H9 (cell line): ENCODE data around the gene RNU2-63P. TPM values are rescaled to one million over a fixed set of nuclear protein-coding genes. Genes with fewer than 3 reads are reported as not detected.

Source experiments
- DNase-seq: peaks from one replicate; pipeline ENCODE4 v3.0.0-alpha.2; 2017
- H2AFZ ChIP-seq: one replicate; pipeline ENCODE4 v1.6.1; 2013; ENCODE audit warnings: mild to moderate bottlenecking, low read length, control low read depth, moderate library complexity
- H2AK5ac ChIP-seq: 2 replicates; pipeline ENCODE4 v1.6.1; 2013; ENCODE audit warnings: low read length, control low read depth, mixed read lengths; ENCODE audit not compliant: insufficient read length
- H2BK120ac ChIP-seq: one replicate; pipeline ENCODE4 v1.6.1; 2013; ENCODE audit warnings: low read depth, mild to moderate bottlenecking, low read length, control low read depth, inconsistent platforms; ENCODE audit not compliant: poor library complexity, severe bottlenecking
- H2BK12ac ChIP-seq: 2 replicates; pipeline ENCODE4 v1.6.1; 2013; ENCODE audit warnings: low read length, control low read depth, mixed read lengths, low read depth; ENCODE audit not compliant: insufficient read length
- H2BK15ac ChIP-seq: 2 replicates; pipeline ENCODE4 v1.6.1; 2013; ENCODE audit warnings: low read depth, low read length, control low read depth
- H2BK20ac ChIP-seq: one replicate; pipeline ENCODE4 v1.6.1; 2013; ENCODE audit warnings: low read depth, mild to moderate bottlenecking, low read length, control low read depth, inconsistent platforms; ENCODE audit not compliant: poor library complexity, severe bottlenecking
- H2BK5ac ChIP-seq: 2 replicates; pipeline ENCODE4 v1.6.1; 2013; ENCODE audit warnings: low read length, control low read depth, mixed read lengths; ENCODE audit not compliant: insufficient read length
- H3K14ac ChIP-seq: 2 replicates; pipeline ENCODE4 v1.6.1; 2013; ENCODE audit warnings: low read length, control low read depth; ENCODE audit not compliant: insufficient read depth
- H3K18ac ChIP-seq: 2 replicates; pipeline ENCODE4 v1.6.1; 2013; ENCODE audit warnings: low read depth, mild to moderate bottlenecking, mixed read lengths, low read length, control low read depth; ENCODE audit not compliant: insufficient read length
- H3K23ac ChIP-seq: 2 replicates; pipeline ENCODE4 v1.6.1; 2013; ENCODE audit warnings: low read length, control low read depth, mixed read lengths, low read depth; ENCODE audit not compliant: insufficient read length
- H3K23me2 ChIP-seq: 2 replicates; pipeline ENCODE4 v1.6.1; 2013; ENCODE audit warnings: low read depth, mild to moderate bottlenecking, mixed read lengths, low read length, control low read depth; ENCODE audit not compliant: insufficient read length, poor library complexity, severe bottlenecking
- H3K27ac ChIP-seq: 2 replicates; pipeline ENCODE4 v1.5.1; 2013; ENCODE audit warnings: low read length, control low read depth, mixed read lengths, low read depth; ENCODE audit not compliant: insufficient read length
- H3K27me3 ChIP-seq: 2 replicates; pipeline ENCODE4 v1.6.1; 2013; ENCODE audit warnings: low read length, control low read depth, inconsistent platforms; ENCODE audit not compliant: insufficient read depth
- H3K4ac ChIP-seq: 2 replicates; pipeline ENCODE4 v1.6.1; 2013; ENCODE audit warnings: low read depth, mild to moderate bottlenecking, control low read depth, inconsistent platforms, low read length, moderate library complexity
- H3K4me1 ChIP-seq: 2 replicates; pipeline ENCODE4 v1.6.1; 2013; ENCODE audit warnings: low read length, control low read depth, inconsistent platforms; ENCODE audit not compliant: insufficient read depth
- H3K4me2 ChIP-seq: 2 replicates; pipeline ENCODE4 v1.6.1; 2013; ENCODE audit warnings: low read length, control low read depth, mixed read lengths; ENCODE audit not compliant: insufficient read length, insufficient read depth
- H3K56ac ChIP-seq: 2 replicates; pipeline ENCODE4 v1.6.1; 2013; ENCODE audit warnings: low read depth, mild to moderate bottlenecking, mixed read lengths, low read length, control low read depth; ENCODE audit not compliant: insufficient read length
- H3K79me1 ChIP-seq: 2 replicates; pipeline ENCODE4 v1.6.1; 2013; ENCODE audit warnings: low read depth, mild to moderate bottlenecking, moderate library complexity, low read length, control low read depth, inconsistent platforms; ENCODE audit not compliant: insufficient read depth, poor library complexity, severe bottlenecking
- H3K79me2 ChIP-seq: 2 replicates; pipeline ENCODE4 v1.6.1; 2013; ENCODE audit warnings: low read length, control low read depth, inconsistent platforms; ENCODE audit not compliant: insufficient read depth
- H3K9ac ChIP-seq: 2 replicates; pipeline ENCODE4 v1.6.1; 2013; ENCODE audit warnings: low read length, control low read depth, mixed read lengths; ENCODE audit not compliant: insufficient read length; ENCODE audit errors: extremely low read depth
- H3K9me3 ChIP-seq: one replicate; pipeline ENCODE4 v1.6.1; 2013; ENCODE audit warnings: low read depth, low read length, inconsistent platforms; ENCODE audit not compliant: control insufficient read depth
- H3T11ph ChIP-seq: one replicate; pipeline ENCODE4 v1.6.1; 2013; ENCODE audit warnings: mild to moderate bottlenecking, low read length, control low read depth, inconsistent platforms
- H4K20me1 ChIP-seq: one replicate; pipeline ENCODE4 v1.6.1; 2013; ENCODE audit not compliant: control insufficient read depth, insufficient read length, insufficient read depth
- H4K5ac ChIP-seq: 2 replicates; pipeline ENCODE4 v1.6.1; 2013; ENCODE audit warnings: low read depth, mild to moderate bottlenecking, mixed read lengths, low read length, control low read depth; ENCODE audit not compliant: insufficient read length
- H4K8ac ChIP-seq: replicated peaks from 2 replicates; pipeline ENCODE4 v1.6.1; 2013; ENCODE audit warnings: low read length, control low read depth, mixed read lengths, low read depth; ENCODE audit not compliant: insufficient read length
- H4K91ac ChIP-seq: 2 replicates; pipeline ENCODE4 v1.6.1; 2013; ENCODE audit warnings: low read depth, mild to moderate bottlenecking, moderate library complexity, mixed read lengths, low read length, control low read depth; ENCODE audit not compliant: insufficient read length
- H3K27ac Mint-ChIP-seq, 3 experiments: 2 replicates in 2 of 3; 3 replicates in 1 of 3; pipeline ENCODE4 v1.8.0; 2020 to 2021; ENCODE audit warnings: mixed read lengths in 3 of 3, mild to moderate bottlenecking in 1 of 3, moderate library complexity in 1 of 3
- H3K27me3 Mint-ChIP-seq: 2 replicates; pipeline ENCODE4 v1.8.0; 2021; ENCODE audit warnings: low read depth, mild to moderate bottlenecking, moderate library complexity, mixed read lengths
- H3K36me3 Mint-ChIP-seq, 3 experiments: 2 replicates in 2 of 3; 3 replicates in 1 of 3; pipeline ENCODE4 v1.8.0; 2020 to 2021; ENCODE audit warnings: low read depth in 3 of 3, mixed read lengths in 3 of 3; ENCODE audit not compliant: insufficient read depth in 1 of 3
- H3K4me1 Mint-ChIP-seq, 2 experiments: 2 replicates each; pipeline ENCODE4 v1.8.0; 2020; ENCODE audit warnings: mixed read lengths in 2 of 2
- H3K4me3 Mint-ChIP-seq, 2 experiments: 2 replicates in 1 of 2; 3 replicates in 1 of 2; pipeline ENCODE4 v1.8.0; 2020 to 2021; ENCODE audit warnings: mild to moderate bottlenecking in 2 of 2, mixed read lengths in 2 of 2, moderate library complexity in 1 of 2
- H3K9me3 Mint-ChIP-seq, 2 experiments: 2 replicates in 1 of 2; 3 replicates in 1 of 2; pipeline ENCODE4 v1.8.0; 2020; ENCODE audit warnings: mild to moderate bottlenecking in 2 of 2, mixed read lengths in 2 of 2, moderate library complexity in 1 of 2
- WGBS: extraction: QIAGEN DNeasy Blood & Tissue Kit; methylation state at CpG from one replicate; pipeline ENCODE4 v1.1.7; 2013; ENCODE audit warnings: missing lambda C conversion rate, low lambda C conversion rate, mixed read lengths; ENCODE audit not compliant: insufficient read length; ENCODE audit errors: extremely low coverage; 5-methylcytosine and 5-hydroxymethylcytosine counted together
- total RNA-seq: library from RNA; stranded (reverse); gene quantifications from 2 replicates; pipeline ENCODE4 v1.2.1, GENCODE V29; 2021
- TF ChIP-seq, protein P1 (sequence below): fragments of 200-600 bp; sonication (generic); conservative IDR thresholded peaks from 3 replicates; pipeline ENCODE4 v1.8.0; 2021; ENCODE audit warnings: antibody characterized with exemption, mild to moderate bottlenecking

RNU2-63P gene
- total RNA-seq, 1 experiment from 2014 or later, result 31.1 TPM

- no peaks in the 10 kb centered on the region; the same call in 1 of the 2 replicates for H3K4me1 ChIP-seq
- no peak within 1 kb of the TSS for H4K8ac ChIP-seq
- peak within 1 kb of the TSS; percentile 95 for H3K4me3 Mint-ChIP-seq
- no peaks in the 10 kb centered on the region; the same call in 1 of the 2 replicates for H3K79me2 ChIP-seq
- TF ChIP-seq, protein P1, sequence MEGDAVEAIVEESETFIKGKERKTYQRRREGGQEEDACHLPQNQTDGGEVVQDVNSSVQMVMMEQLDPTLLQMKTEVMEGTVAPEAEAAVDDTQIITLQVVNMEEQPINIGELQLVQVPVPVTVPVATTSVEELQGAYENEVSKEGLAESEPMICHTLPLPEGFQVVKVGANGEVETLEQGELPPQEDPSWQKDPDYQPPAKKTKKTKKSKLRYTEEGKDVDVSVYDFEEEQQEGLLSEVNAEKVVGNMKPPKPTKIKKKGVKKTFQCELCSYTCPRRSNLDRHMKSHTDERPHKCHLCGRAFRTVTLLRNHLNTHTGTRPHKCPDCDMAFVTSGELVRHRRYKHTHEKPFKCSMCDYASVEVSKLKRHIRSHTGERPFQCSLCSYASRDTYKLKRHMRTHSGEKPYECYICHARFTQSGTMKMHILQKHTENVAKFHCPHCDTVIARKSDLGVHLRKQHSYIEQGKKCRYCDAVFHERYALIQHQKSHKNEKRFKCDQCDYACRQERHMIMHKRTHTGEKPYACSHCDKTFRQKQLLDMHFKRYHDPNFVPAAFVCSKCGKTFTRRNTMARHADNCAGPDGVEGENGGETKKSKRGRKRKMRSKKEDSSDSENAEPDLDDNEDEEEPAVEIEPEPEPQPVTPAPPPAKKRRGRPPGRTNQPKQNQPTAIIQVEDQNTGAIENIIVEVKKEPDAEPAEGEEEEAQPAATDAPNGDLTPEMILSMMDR, result no peak
- H4K20me1 ChIP-seq, result no peaks in the 10 kb centered on the region
- no peak within 1 kb of the TSS for H2BK12ac ChIP-seq
- H3T11ph ChIP-seq, result no peak within 1 kb of the TSS
- no peaks in the 10 kb centered on the region for H3K27me3 ChIP-seq
- H3K4me2 ChIP-seq, result peak within 1 kb of the TSS; percentile 85
- no peak within 1 kb of the TSS for H2AFZ ChIP-seq
- no peaks in the 10 kb centered on the region for H3K9me3 ChIP-seq
- no peak within 1 kb of the TSS for H4K5ac ChIP-seq
- H3K23me2 ChIP-seq, result no peaks in the 10 kb centered on the region
- no peaks in the 10 kb centered on the region; a peak in 2 of 5 replicates for H3K9me3 Mint-ChIP-seq
- H3K9ac ChIP-seq, result peak within 1 kb of the TSS; percentile 93
- peak within 1 kb of the TSS; percentile 75 to 99 (median 98) for H3K27ac Mint-ChIP-seq
- no peak within 1 kb of the TSS for H3K56ac ChIP-seq
- no peak within 1 kb of the TSS for H2BK5ac ChIP-seq
- peaks cover 2 to 9% (median 3%) of the 10 kb centered on the region in 3 experiments; a peak in 5 of 7 replicates for H3K36me3 Mint-ChIP-seq
- no peak within 1 kb of the TSS for H2BK15ac ChIP-seq
- H3K14ac ChIP-seq, result peak within 1 kb of the TSS; percentile 97
- no peak within 1 kb of the TSS for H3K23ac ChIP-seq
- peaks cover 24 to 26% of the 10 kb centered on the region in 2 experiments for H3K4me1 Mint-ChIP-seq
- peak within 1 kb of the TSS; percentile 79 for H3K18ac ChIP-seq
- no peak within 1 kb of the TSS for H3K27ac ChIP-seq
- H2AK5ac ChIP-seq, result no peak within 1 kb of the TSS
- no peaks in the 10 kb centered on the region; the same call in 1 of the 2 replicates for H3K27me3 Mint-ChIP-seq
- no peak within 1 kb of the TSS for H4K91ac ChIP-seq
- H2BK120ac ChIP-seq, result no peak within 1 kb of the TSS
- WGBS, result no CpG with 5 or more reads among the region's 77 CpGs
- peak; percentile 96 for DNase-seq
- peaks cover 4% of the 10 kb centered on the region for H3K79me1 ChIP-seq
- H3K4ac ChIP-seq, result peak within 1 kb of the TSS; percentile 11; the same call in 1 of the 2 replicates
- no peak within 1 kb of the TSS for H2BK20ac ChIP-seq
Measured at GRCh38 chr2:88055371-88056128, 39.2 kb upstream of the RNU2-63P start, which contains the start of gene KRCC1. Gene KRCC1 (minus strand): TSS chr2:88055783. CDS start chr2:88028563, 27,220 bp downstream.
